VCaP (cell line): ENCODE measurements around the gene FAM168A.

ENCODE experiments used
- H3K27ac ChIP-seq: fragments of 450-650 bp; 2 replicates; pipeline ENCODE4 v1.5.1; 2017
- CTCF ChIP-seq: fragments of 450-650 bp; conservative IDR thresholded peaks from 2 replicates; pipeline ENCODE4 v1.5.1; 2017; ENCODE audit warnings: mild to moderate bottlenecking, moderate library complexity

The FAM168A gene

GRCh38 chr11:73399636-73400035 lies 198.3 kb downstream of the FAM168A start:
- H3K27ac ChIP-seq = no peak overlapping the region
- no peak for TF ChIP-seq CTCF

GRCh38 chr11:73399159-73399590 lies 198.7 kb downstream of the FAM168A start:
- TF ChIP-seq CTCF = no peak
- no peak overlapping the region for H3K27ac ChIP-seq

- no peak for TF ChIP-seq CTCF
- no peak overlapping the region for H3K27ac ChIP-seq
These were observed 199.2 kb downstream of the FAM168A start for GRCh38 chr11:73398721-73399120.

GRCh38 chr11:73398132-73398526 lies 199.8 kb downstream of the FAM168A start:
- TF ChIP-seq CTCF = no peak
- no peak overlapping the region for H3K27ac ChIP-seq

GRCh38 chr11:73397468-73398131 lies 200.3 kb downstream of the FAM168A start:
- no peak overlapping the region for H3K27ac ChIP-seq
- no peak for TF ChIP-seq CTCF

GRCh38 chr11:73396985-73397384 lies 200.9 kb downstream of the FAM168A start:
- no peak for TF ChIP-seq CTCF
- H3K27ac ChIP-seq = peak overlapping the region; percentile 37

GRCh38 chr11:73396251-73396930 lies 201.5 kb downstream of the FAM168A start:
- H3K27ac ChIP-seq = peak overlapping the region; percentile 37
- no peak for TF ChIP-seq CTCF
